ENCODE results near the gene AKAP8L.

The AKAP8L gene

GRCh38 chr19:15418579-15419412 lies at the start of gene AKAP8L:
AKAP8L (minus strand) TSS chr19:15418988; CDS start chr19:15418923, 65 bp downstream.
- peak; percentile 84 for FAIRE-seq

DNA sequence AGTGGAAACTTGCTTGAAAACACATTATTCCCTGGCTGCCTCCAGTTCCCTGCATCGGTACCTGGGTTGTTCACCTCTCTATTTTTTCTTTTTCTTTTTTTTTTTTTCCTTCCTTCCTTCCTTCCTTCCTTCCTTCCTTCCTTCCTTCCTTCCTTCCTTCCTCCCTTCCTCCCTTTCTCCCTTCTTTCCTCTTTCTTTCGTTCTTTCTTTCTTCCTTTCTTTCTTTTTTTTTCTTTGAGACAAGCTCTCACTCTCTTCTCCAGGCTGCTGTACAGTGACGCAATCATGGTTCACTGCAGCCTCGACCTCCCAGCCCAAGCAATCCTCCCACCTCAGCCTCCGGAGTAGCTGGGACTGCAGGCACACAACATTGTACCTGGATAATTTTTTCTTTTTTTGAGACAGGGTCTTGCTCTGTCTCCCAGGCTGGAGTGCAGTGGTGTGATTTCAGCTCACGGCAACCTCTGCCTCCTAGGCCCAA lies 49.0 kb upstream of the AKAP8L start:
- FAIRE-seq = no peak

- no peak for FAIRE-seq
Measured at GRCh38 chr19:15466851-15467733, 48.3 kb upstream of the AKAP8L start.

- FAIRE-seq = no peak
Measured at GRCh38 chr19:15464394-15465385, 45.9 kb upstream of the AKAP8L start, which contains the start of gene RASAL3. RASAL3 (minus strand) TSS chr19:15464544; CDS start chr19:15464358, 186 bp downstream.

- FAIRE-seq = no peak
Measured at GRCh38 chr19:15463861-15464371, 45.1 kb upstream of the AKAP8L start.

GRCh38 chr19:15461694-15462093 lies 42.9 kb upstream of the AKAP8L start:
- FAIRE-seq = no peak

DNA sequence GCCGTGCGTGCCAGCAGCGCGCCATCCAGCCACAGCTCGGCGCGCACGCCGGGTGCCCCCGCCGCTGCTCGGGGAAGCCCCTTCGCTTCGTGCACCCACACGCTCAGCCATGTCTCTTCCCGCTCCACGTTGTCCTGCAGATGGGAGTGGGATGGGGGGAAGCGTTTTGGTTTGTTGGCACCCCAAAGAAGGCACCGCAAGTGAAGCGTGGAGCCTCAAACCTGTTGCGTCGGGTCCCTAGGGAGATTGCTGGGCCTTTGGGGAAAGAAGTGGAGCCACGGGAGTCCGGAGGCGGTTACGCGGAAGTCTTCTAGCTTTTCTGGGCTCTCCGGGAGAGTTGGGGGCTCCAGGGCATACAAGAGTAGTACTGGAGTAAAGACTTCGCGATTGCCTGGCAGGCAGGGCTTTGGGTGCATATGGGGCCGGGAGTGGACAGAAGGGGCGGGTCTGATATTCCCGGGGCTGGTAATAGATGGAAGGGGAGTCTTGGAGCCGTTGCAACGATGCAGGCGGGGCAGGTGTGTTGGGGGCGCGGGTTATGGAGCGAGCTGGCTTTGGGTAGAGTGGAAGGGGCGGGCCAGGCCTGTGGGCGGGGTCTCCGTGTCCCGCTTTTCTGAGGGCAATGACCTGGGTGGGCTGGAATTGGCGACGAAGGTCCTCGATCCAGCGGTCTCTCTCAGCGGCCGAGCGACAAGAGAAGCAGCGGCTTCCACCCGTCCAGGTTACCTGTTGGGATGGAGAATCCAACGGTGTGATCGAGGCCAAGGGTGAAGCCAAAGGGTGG lies 39.1 kb upstream of the AKAP8L start:
- no peak for FAIRE-seq

DNA sequence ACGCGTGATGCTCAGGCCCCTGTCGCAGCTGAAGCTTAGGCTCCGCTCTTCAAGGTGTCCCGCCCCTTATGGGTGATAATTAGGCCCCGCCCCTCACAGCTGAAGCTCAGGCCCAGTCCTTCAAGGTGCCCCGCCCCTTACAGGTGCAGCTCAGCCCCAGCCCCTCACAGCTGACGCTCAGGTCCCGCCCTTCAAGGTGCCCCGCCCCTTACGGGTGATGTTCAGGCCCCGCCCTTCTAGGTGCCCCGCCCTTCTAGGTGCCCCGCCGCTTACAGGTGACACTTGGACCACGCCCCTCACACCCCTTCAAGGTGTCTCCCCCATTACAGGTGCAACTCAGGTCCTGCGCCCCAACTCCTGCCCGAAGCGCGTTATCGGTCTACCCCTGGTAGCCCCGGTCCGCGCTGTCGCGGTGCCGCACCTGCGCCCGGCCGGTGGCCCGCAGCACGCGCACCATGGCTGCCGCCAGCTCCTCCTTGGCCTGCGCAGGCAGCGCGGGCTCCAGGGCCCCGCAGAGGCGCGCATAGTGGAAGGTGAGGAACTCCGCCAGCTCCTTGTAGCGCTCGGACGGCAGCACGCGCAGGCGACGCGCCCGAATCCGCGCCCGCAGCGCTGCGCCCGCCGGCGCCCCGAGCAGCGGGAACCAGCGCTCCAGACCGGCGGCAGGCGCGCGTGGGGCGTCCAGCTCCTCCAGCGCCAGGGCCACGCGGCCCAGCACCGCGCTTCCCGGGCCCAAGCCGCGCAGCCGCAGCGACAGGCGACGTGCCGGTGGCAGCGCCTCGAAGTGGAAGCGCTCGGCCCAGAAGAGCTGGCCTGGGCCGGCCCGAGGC lies 38.3 kb upstream of the AKAP8L start:
- FAIRE-seq = no peak

GRCh38 chr19:15456441-15456840 lies 37.7 kb upstream of the AKAP8L start:
- no peak for FAIRE-seq

DNA sequence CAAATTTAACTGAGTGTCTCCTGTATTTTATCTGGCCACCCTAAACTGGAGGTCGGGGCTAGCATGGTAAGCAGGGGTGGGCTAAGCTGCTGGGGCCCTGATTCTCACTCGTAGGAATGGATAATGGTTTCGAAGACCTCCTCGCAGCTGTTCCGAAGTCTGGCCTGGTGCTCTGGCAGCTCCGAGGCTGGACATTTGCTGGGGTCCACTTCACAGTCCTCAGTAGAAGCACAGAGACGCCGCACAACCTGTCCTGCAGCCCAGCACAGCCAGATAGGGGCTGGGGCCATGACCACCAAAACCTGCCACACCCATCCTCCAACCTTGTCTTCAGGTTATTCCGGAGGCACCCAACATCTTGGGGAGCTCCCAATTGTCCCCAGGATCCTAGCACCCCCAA lies 37.2 kb upstream of the AKAP8L start:
- FAIRE-seq = no peak

GRCh38 chr19:15453906-15454860 lies 35.4 kb upstream of the AKAP8L start:
- FAIRE-seq = no peak

GRCh38 chr19:15453091-15453578 lies 34.3 kb upstream of the AKAP8L start:
- no peak for FAIRE-seq

- no peak for FAIRE-seq
Measured at GRCh38 chr19:15452111-15453047, 33.6 kb upstream of the AKAP8L start.

GRCh38 chr19:15450528-15450890 lies 31.7 kb upstream of the AKAP8L start:
- FAIRE-seq = no peak

DNA sequence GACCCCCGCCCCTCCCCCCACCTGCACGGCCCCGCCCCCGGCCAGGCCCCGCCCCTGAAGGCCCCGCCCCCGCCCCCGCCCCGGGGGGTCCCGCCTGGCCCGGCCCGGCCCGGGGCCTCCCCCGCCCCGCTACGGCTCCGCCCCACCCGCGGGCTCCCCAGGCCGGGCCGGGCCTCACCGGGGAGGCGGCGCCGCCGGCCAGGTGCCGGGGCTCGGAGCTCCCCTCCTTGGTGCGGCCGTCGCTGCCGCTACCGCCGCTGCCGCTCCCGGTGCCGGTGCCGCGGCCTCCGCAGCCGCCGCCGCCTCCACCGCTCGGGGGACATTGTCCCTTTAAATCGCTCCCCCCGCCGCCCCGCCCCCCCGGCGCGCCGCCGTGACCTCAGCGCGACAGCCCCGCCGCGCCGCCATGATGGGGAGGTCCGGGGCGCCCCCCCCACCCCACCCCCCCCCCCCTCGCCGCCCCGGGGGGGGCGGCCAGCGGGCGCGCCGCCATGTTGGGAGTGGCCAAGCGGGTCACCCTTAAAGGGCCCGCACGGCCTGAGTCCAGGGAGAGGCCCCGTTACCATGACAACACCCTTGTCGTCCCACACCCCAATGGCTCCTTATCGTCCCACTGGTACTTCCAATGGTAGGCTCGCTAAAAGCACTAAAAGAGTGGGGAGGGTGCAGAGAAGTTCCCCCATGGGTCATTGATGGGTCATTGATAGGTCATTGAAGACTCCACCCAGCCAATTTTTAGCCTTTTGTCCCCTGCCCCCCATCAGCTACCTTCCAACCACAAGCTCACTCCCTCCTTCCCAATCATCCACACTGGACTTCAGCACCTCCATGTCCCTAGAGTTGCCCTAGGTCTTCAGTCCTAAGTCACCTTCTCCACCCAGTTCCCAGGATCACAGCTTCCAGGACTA lies 31.1 kb upstream of the AKAP8L start, which contains the start of gene WIZ:
WIZ (minus strand) TSS at position 337 of the 908 bp plus-strand sequence. CDS start 1,649 bp downstream, outside the sequence.
- FAIRE-seq = no peak

Data from colon (tissue), 2 donors.